ENCODE results near the gene SLC22A1. TPM values are rescaled to one million over a fixed set of nuclear protein-coding genes. Genes with fewer than 3 reads are reported as not detected.

SLC22A1 gene
- total and polyA plus RNA-seq, 12 donors = 0.26 to 7.1 (median 1.7) TPM; not detected in 2

GRCh38 chr6:160137130-160137988 is 15.7 kb downstream of the SLC22A1 start:
- H3K4me1 ChIP-seq (replicated peaks in 1 of 2) = peaks cover 0 to 17% of the 10 kb centered on the region in 2 donors
- no peak for TF ChIP-seq POLR2A (IDR thresholded peaks at IDR 0.05)
- intact Hi-C loops (cut with DNase I) = loop anchor here in 1 of 2 donors (10.0 kb wide), 1 partner anchor 317 kb away; no protein-coding TSS in a partner anchor

GRCh38 chr6:160137989-160138835 is 16.6 kb downstream of the SLC22A1 start:
- WGBS, 4 donors = 44 to 55% (median 49%) methylated on average over 8 of the region's 8 CpGs
- no peaks in the 10 kb centered on the region for H3K36me3 ChIP-seq (replicated peaks in 1 of 2)
- peak; percentile 54 to 84 (median 70) for DNase-seq
- peak overlapping the region; percentile 29 to 56 (median 40) for H3K27ac ChIP-seq
- TF ChIP-seq CTCF (IDR thresholded peaks at IDR 0.05) = peak; percentile 74 to 86 (median 78)
- no peak for TF ChIP-seq POLR2A (IDR thresholded peaks at IDR 0.05)
- H3K9me3 ChIP-seq (replicated peaks in 1 of 3) = no peaks in the 10 kb centered on the region
- no peaks in the 10 kb centered on the region for H3K27me3 ChIP-seq
- intact Hi-C loops (cut with DNase I) = loop anchor here in 1 of 2 donors (10.0 kb wide), 1 partner anchor 317 kb away; no protein-coding TSS in a partner anchor
- peaks cover 0 to 17% of the 10 kb centered on the region in 2 donors for H3K4me1 ChIP-seq (replicated peaks in 1 of 2)
- H3K4me3 ChIP-seq = no peak overlapping the region

More at GRCh38 chr6:160137130-160137988, 15.7 kb downstream of the SLC22A1 start:
- H3K36me3 ChIP-seq (replicated peaks in 1 of 2) = no peaks in the 10 kb centered on the region
- no peak overlapping the region for H3K27ac ChIP-seq
- no peak overlapping the region for H3K4me3 ChIP-seq
- H3K9me3 ChIP-seq (replicated peaks in 1 of 3) = no peaks in the 10 kb centered on the region
- H3K27me3 ChIP-seq = no peaks in the 10 kb centered on the region
- 78 to 86% (median 81%) methylated on average over 8 to 12 of the region's 12 CpGs for WGBS, 4 donors
- no peak for DNase-seq

- DNase-seq = no peak
These were observed 17.3 kb downstream of the SLC22A1 start for GRCh38 chr6:160138839-160139419.

More at GRCh38 chr6:160138839-160139419, 17.3 kb downstream of the SLC22A1 start:
- peak overlapping the region in 3 of 5 donors; percentile 29 to 56 (median 40) for H3K27ac ChIP-seq
- H3K4me3 ChIP-seq = no peak overlapping the region
- H3K9me3 ChIP-seq (replicated peaks in 1 of 3) = no peaks in the 10 kb centered on the region
- peaks cover 0 to 17% of the 10 kb centered on the region in 2 donors for H3K4me1 ChIP-seq (replicated peaks in 1 of 2)
- no peaks in the 10 kb centered on the region for H3K27me3 ChIP-seq
- intact Hi-C loops (cut with DNase I) = loop anchor here in 1 of 2 donors (10.0 kb wide), 1 partner anchor 316 kb away; no protein-coding TSS in a partner anchor
- no peaks in the 10 kb centered on the region for H3K36me3 ChIP-seq (replicated peaks in 1 of 2)
- WGBS, 4 donors = 79 to 86% (median 82%) methylated on average over 11 to 13 of the region's 13 CpGs
- TF ChIP-seq CTCF (IDR thresholded peaks at IDR 0.05) (no peak), POLR2A (IDR thresholded peaks at IDR 0.05) (no peak)

Data from adrenal gland (tissue), 12 donors.